Measurements from ENCODE around the gene ARHGAP15.

Gene ARHGAP15

GRCh38 chr2:143734507-143734906, 605.3 kb downstream of the ARHGAP15 start:
- no peak for ATAC-seq

- no peak for ATAC-seq
Measured at GRCh38 chr2:143736904-143737303, 607.7 kb downstream of the ARHGAP15 start.

- no peak for ATAC-seq
Measured at GRCh38 chr2:143740431-143740830, 611.2 kb downstream of the ARHGAP15 start.

GRCh38 chr2:143741205-143741604, 612.0 kb downstream of the ARHGAP15 start:
- no peak for ATAC-seq

- no peak for ATAC-seq
Measured at GRCh38 chr2:143742581-143742980, 613.4 kb downstream of the ARHGAP15 start.

DNA sequence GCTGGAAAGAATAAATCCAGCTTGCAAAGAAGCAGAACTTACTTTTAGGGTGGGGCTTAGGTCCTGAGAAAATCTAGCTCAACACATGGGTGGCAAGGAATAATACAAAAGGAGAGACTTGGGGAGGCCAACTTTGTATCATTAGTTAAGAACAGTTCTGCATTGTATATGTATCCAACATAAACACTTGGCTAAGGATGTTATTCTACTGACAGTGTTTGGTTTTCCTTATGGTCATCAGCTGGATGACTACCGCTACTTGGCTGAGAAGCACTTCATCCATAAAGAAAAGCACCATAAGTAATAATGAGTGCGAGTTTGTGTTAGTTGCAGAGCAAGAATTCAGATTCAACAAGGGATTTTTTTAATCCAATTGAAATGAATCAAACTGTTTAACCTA, 614.9 kb downstream of the ARHGAP15 start:
- ATAC-seq = no peak

GRCh38 chr2:143745060-143745459, 615.8 kb downstream of the ARHGAP15 start:
- no peak for ATAC-seq

DNA sequence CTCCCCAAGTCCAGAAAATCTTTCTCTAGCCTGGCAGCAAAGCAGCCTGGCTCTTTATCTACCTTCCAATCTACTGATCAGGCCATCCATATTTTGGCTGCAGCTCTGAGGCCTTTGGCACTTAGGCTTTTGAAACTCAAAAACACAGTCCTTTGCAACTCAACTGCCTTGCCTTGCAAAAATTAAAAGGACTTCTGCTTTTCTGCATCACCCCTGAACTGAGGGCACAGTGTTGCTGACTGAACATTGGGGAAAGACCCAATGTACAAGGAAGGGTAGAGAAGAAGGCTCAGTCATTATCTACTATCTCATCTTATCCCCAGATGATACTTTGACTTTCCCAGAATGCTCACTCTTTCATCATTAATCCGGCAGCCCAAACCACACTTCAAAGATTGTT, 625.5 kb downstream of the ARHGAP15 start:
- ATAC-seq = no peak

- ATAC-seq = no peak
Measured at GRCh38 chr2:143758629-143759330, 629.6 kb downstream of the ARHGAP15 start.

GRCh38 chr2:143759455-143759854, 630.2 kb downstream of the ARHGAP15 start:
- no peak for ATAC-seq

- no peak for ATAC-seq
Measured at GRCh38 chr2:143762176-143762928, 633.1 kb downstream of the ARHGAP15 start.

- ATAC-seq = no peak
Measured at GRCh38 chr2:143764261-143764660, 635.0 kb downstream of the ARHGAP15 start.

- ATAC-seq = no peak
Measured at GRCh38 chr2:143764706-143765105, 635.5 kb downstream of the ARHGAP15 start.

DNA sequence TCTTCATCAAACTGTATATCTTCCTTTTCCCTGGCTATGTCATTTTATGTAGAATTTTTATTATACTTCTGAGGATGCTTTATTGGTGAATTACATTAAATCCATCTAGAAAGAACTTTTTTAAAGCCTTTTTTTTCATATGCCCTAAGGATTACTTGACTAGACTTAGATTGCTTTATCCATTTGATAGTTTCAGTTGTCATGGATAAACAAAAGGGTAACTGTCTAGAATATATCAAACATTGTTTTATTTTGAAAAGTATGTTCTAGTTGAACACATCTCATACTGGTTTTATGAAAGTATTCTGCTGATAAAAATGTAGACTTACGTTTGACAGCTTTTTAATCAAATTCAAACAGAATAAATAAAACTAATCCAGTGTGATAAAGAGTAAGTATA, 639.8 kb downstream of the ARHGAP15 start:
- ATAC-seq = no peak

DNA sequence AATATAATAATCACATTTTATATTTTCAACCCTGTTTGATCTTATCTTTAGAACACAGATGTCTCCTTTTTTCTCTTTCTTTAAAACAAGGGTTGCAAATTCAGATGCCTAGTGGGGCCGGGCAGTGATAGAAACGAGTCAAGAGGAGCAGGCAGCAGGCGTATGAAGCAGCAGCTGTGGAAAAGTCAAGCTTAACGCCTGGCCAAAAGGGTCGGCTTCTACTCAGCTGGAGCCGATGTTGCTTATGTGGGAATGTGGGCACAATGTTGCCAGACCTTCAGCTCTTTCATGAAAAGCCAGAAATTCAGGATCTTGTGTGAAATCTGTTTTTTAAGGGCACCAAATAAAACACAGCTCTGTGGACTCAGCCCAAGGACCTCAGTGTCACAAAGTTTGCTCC, 642.7 kb downstream of the ARHGAP15 start:
- ATAC-seq = no peak

DNA sequence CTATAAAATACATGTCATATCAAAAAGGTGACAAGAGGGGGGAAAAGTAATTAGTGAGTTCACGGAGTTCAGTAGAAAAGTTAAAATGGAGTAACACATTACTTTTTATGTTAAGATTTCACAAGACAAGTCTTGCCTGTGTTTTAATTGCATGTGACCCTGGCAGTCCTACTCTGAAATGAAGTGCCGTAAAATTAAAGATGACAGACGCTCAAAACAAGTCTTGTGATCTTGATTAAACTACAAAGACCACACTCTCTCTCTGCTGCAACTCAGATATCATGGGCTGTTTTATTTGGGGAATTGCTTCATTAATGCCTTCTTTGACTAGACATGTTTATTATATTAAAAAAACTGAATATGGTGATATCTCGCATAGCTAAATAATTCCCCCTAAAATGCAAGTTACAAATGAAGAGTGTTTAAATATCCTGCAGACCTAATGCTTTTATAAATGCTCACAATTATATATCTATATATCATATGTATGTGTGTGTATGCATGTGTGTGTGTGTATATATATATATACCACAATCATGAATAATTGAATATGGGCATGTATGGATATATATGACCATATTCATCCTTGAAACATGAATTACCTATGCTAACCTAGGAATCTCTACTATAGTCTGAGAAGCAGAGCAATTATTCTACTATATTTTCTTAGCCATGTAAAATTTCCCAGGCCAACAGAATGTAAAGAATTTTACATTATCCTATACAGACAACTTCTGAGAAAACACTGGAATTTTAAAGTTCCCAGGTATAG, 647.5 kb downstream of the ARHGAP15 start:
- ATAC-seq = no peak

DNA sequence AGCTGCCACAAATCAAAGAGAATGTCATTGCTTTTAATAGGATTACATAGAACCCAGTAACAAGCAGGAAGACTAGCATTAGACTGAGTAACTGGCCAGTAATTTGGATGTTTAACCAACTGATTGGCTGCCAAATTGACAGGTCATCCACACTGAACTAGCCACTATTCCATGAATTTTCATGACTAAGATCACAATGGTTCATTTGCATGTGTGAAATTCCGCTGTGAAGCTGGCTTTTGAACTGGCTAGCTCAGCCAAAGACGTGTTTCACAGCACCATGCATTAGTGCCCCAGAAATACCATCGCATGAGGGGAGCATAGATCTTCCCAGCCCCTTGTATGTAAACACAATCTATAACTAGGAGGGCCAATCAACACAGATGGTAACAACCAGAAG, 649.8 kb downstream of the ARHGAP15 start:
- ATAC-seq = no peak

DNA sequence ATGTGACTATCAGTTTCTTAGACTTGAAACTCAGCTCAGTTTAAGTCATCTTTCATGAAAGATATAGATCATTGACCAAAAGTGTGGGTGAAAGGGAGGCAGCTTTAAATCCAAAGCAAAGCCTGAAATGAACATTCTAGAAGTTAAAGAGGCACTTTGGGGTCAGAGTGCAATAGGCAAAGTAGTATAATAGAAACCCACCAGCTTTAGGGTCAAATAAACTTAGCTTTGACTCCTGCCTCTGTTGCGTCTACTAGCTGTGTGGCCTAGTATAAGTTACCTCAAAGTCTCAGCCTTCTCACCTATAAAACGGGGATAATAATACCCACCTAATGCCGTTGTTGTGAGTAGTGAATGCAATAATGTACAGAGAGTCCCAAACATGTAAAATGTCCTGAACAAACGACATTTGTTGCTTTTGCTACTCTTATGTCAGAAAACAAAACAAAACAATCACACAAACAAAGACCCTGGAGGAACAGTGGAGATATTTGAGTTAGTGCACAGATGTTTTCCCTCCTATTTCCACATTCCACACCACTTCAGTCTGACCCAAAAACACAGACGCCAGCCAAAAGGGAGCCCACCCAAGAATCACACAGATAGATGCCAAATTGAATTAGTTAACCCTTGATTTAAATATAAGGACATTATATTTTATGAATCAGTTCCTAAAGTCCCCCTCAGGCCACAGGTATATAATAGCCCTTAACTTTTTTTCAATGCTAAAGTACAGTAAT, 657.0 kb downstream of the ARHGAP15 start:
- no peak for ATAC-seq

GRCh38 chr2:143787674-143788073, 658.5 kb downstream of the ARHGAP15 start:
- ATAC-seq = no peak

DNA sequence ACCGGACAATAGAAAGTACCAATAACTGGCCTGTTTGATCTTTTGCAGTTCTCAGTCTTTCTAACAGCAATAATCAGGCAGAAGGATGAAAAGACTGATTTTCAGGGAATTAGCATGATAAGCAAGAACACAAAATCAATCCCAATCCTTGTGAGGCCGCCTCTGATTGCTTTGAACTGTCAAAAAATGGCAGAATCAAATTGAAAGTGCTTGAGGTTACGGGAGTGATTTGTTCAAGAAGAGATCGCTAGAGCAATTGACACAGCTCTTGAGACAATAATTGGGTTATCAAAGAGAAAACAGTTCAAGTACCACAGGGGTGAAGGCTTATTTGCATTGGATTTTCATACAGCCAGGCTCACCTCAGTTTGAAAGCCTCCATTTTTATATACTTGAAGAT, 663.4 kb downstream of the ARHGAP15 start:
- ATAC-seq = no peak

GRCh38 chr2:143793381-143793780, 664.2 kb downstream of the ARHGAP15 start:
- ATAC-seq = no peak

DNA sequence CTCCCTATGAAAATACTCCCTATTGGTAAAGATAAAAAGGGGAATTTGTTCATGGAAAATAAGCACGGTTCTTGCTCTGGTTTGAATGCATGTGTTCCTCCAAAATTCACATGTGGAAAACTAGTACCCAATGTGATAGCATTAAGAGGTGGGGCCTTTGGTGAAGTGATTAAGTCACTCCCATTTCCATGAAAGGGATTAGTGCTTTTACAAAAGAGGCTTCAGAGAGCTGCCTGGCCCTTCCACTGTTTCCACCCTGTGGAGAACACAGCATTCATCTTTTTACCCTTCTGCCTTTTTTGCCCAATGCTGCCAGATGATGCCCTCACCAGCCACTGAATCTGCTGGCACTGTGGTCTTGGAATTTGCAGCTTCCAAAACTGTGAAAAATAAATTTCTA, 666.8 kb downstream of the ARHGAP15 start:
- no peak for ATAC-seq

DNA sequence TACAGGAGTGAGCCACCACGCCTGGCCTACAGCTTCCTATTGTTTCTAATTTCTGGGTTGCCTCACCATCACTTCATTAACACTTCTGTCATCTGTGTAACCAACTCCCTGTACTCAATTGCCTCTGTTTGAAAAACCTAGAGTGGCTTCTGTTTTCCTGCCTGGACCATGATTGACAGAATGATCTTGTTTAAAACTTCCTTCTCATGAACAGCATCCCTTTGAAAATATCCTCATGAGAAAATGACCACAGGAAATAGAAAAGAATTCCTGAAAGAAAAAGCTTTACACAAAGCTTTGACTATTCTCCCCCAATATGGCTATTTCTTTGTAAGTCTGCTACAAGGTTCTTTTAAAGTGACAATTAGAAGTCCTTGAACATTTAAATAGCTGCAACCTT, 672.3 kb downstream of the ARHGAP15 start:
- no peak for ATAC-seq
